ENCODE measurements around the gene LDLR.

The LDLR gene

DNA sequence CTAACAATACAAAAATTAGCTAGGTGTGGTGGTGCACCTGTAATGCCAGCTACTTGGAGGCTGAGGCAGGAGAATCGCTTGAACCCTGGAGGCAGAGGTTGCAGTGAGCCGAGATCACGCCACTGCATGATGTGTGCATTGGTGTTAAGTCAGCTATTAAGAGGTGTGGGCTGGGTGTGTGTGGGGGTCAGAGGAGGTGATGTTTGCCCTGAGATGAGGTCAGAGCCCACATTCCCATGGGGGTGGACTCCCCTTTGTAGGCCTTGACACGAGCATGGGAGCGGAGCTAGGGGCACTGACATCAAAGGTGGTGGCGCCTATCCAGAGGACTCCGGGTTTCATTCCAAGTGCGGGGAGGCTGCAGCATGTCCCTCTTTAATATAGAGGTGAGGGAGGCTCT is 34.6 kb upstream of the LDLR start:
- peaks cover 77% of the 10 kb centered on the region for H3K36me3 ChIP-seq (ENCODE audit: control insufficient read depth, insufficient read depth, low read length)
- H3K9ac ChIP-seq (ENCODE audit: low read length) = no peak overlapping the region
- no peak overlapping the region for H3K27ac ChIP-seq (ENCODE audit: low read depth, low read length)

DNA sequence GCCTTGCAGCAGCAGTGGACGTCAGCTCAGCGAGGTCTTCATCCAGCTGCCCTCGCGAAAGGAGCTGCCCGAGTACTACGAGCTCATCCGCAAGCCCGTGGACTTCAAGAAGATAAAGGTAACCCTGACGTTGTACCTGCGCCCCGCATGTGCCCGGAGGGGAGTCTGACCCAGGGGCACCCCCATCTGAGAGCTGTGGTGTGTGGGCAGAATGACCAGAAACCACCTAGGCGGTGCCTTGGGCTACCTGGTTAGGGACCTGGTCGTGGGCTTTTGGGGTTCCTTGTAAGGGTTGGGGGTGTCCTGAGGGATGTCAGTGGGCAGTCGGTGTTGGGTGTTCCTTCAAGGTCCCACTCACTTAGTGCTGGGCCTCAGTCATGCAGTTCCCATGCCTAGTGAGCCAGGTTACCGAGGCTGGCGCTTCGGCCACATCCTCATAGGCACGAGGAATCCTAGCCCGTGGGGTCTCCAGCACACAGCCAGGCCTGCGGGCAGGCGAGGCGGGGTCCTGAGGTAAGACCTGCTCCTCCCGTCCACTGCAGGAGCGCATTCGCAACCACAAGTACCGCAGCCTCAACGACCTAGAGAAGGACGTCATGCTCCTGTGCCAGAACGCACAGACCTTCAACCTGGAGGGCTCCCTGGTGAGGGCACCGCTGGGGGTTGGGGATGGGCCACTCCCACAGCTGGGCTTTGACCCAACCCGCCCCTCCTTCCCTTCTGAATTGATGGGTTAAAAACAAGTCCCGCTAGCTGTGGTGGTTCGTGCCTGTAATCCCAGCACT is 30.8 kb upstream of the LDLR start:
- Histone ChIP-seq H3K9ac (ENCODE audit: low read length) (no peak overlapping the region), H3K9me3 (ENCODE audit: control insufficient read depth, insufficient read depth, low read depth, low read length) (no peaks in the 10 kb centered on the region), H3K4me3 (ENCODE audit: low read depth, low read length) (no peak overlapping the region), H3K27me3 (ENCODE audit: control insufficient read depth, insufficient read depth, low read length) (no peaks in the 10 kb centered on the region), H3K4me1 (ENCODE audit: control insufficient read depth, insufficient read depth, low read length) (no peaks in the 10 kb centered on the region), H3K36me3 (ENCODE audit: control insufficient read depth, insufficient read depth, low read length) (peaks cover 79% of the 10 kb centered on the region), H3K27ac (ENCODE audit: low read depth, low read length) (no peak overlapping the region)

More for the DNA sequence above, 34.6 kb upstream of the LDLR start:
- no peaks in the 10 kb centered on the region for H3K27me3 ChIP-seq (ENCODE audit: control insufficient read depth, insufficient read depth, low read length)
- H3K4me3 ChIP-seq (ENCODE audit: low read depth, low read length) = no peak overlapping the region
- no peaks in the 10 kb centered on the region for H3K4me1 ChIP-seq (ENCODE audit: control insufficient read depth, insufficient read depth, low read length)
- no peaks in the 10 kb centered on the region for H3K9me3 ChIP-seq (ENCODE audit: control insufficient read depth, insufficient read depth, low read depth, low read length)

DNA sequence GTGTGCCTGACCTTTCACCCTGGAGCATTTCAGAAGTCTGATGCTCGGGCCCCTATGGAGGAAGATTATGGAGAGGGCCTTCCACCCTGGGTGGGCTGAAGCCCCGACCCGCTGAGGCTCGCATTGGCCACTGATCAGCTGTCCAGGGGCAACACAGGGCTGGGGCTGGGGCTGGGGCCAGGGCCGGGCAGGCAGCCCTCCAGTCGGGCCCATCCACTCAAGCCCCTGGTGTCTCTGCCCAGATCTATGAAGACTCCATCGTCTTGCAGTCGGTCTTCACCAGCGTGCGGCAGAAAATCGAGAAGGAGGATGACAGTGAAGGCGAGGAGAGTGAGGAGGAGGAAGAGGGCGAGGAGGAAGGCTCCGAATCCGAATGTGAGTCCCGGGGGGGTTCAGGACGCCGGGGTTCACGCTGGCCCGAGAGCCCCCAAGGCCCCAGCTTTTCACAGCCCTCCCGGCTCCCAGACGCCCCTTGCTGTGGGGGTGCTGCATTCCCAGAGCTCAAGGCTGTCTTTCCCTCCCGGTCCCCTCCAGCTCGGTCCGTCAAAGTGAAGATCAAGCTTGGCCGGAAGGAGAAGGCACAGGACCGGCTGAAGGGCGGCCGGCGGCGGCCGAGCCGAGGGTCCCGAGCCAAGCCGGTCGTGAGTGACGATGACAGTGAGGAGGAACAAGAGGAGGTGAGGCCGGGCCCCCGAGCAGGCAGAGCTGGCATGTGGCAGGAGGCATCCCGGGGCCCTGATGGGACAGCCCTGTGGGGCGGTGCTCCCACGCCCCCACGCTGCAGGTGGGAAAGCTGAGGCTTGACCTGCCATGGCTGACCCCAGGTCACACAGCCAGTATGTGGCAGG is 29.5 kb upstream of the LDLR start:
- no peaks in the 10 kb centered on the region for H3K27me3 ChIP-seq (ENCODE audit: control insufficient read depth, insufficient read depth, low read length)
- no peaks in the 10 kb centered on the region for H3K9me3 ChIP-seq (ENCODE audit: control insufficient read depth, insufficient read depth, low read depth, low read length)
- no peak overlapping the region for H3K9ac ChIP-seq (ENCODE audit: low read length)
- H3K27ac ChIP-seq (ENCODE audit: low read depth, low read length) = no peak overlapping the region
- no peaks in the 10 kb centered on the region for H3K4me1 ChIP-seq (ENCODE audit: control insufficient read depth, insufficient read depth, low read length)
- H3K4me3 ChIP-seq (ENCODE audit: low read depth, low read length) = no peak overlapping the region
- H3K36me3 ChIP-seq (ENCODE audit: control insufficient read depth, insufficient read depth, low read length) = peaks cover 73% of the 10 kb centered on the region

DNA sequence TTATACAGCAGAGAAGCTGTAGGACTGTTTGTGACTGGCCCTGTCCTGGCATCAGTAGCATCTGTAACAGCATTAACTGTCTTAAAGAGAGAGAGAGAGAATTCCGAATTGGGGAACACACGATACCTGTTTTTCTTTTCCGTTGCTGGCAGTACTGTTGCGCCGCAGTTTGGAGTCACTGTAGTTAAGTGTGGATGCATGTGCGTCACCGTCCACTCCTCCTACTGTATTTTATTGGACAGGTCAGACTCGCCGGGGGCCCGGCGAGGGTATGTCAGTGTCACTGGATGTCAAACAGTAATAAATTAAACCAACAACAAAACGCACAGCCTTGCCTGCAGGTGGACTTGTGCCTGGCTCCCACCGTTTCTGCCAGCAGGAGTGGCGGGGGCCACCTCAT is 27.3 kb upstream of the LDLR start:
- no peaks in the 10 kb centered on the region for H3K27me3 ChIP-seq (ENCODE audit: control insufficient read depth, insufficient read depth, low read length)
- no peak overlapping the region for H3K9ac ChIP-seq (ENCODE audit: low read length)
- H3K9me3 ChIP-seq (ENCODE audit: control insufficient read depth, insufficient read depth, low read depth, low read length) = no peaks in the 10 kb centered on the region
- no peak overlapping the region for H3K27ac ChIP-seq (ENCODE audit: low read depth, low read length)
- no peaks in the 10 kb centered on the region for H3K4me1 ChIP-seq (ENCODE audit: control insufficient read depth, insufficient read depth, low read length)
- H3K4me3 ChIP-seq (ENCODE audit: low read depth, low read length) = no peak overlapping the region
- H3K36me3 ChIP-seq (ENCODE audit: control insufficient read depth, insufficient read depth, low read length) = peaks cover 67% of the 10 kb centered on the region

DNA sequence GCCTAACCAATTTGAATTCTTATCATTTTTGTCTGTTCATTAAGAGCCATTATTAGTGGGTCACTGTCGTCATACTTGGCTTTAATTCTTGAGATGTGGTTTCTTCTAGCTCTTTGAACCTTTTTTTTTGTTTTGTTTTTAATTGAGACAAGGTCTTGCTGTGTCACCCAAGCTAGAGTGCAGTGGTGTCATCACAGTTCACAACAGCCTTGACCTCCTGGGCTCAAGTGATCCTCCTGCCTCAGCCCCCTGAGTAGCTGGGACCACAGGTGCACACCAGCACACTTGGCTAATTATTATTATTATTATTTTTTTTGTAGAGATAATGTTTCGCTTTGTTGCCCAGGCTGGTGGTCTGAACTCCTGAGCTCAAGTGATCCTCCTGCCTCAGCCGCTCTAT is 25.8 kb upstream of the LDLR start:
- H3K27ac ChIP-seq (ENCODE audit: low read depth, low read length) = no peak overlapping the region
- no peak overlapping the region for H3K9ac ChIP-seq (ENCODE audit: low read length)
- H3K4me1 ChIP-seq (ENCODE audit: control insufficient read depth, insufficient read depth, low read length) = no peaks in the 10 kb centered on the region
- H3K27me3 ChIP-seq (ENCODE audit: control insufficient read depth, insufficient read depth, low read length) = no peaks in the 10 kb centered on the region
- peaks cover 65% of the 10 kb centered on the region for H3K36me3 ChIP-seq (ENCODE audit: control insufficient read depth, insufficient read depth, low read length)
- no peak overlapping the region for H3K4me3 ChIP-seq (ENCODE audit: low read depth, low read length)
- H3K9me3 ChIP-seq (ENCODE audit: control insufficient read depth, insufficient read depth, low read depth, low read length) = peaks cover 6% of the 10 kb centered on the region; the same call in 1 of the 2 replicates

DNA sequence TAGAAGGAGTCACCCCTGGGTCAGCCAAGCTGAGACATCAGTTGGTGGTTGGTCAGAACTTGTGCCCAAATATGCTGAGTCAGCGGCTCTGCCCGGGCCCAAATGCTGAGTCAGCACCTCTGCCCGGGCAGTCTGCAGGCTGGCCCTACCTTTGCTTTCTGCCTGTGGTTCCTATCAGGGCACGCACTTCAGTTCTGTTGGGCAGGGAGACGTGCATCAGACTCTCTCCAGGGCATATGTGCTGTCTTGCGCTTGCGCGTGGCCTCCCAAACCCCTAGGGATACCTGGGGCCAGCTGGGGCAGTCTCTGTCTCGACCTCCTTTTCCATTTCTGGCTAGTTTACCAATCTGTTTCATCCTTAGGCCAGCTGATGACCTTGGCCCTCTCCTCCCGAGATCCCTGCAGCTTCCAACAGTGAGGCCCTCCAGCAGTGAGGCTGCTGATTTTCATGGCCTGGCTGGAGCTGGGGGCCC is 24.4 kb upstream of the LDLR start:
- no peak overlapping the region for H3K9ac ChIP-seq (ENCODE audit: low read length)
- H3K36me3 ChIP-seq (ENCODE audit: control insufficient read depth, insufficient read depth, low read length) = peaks cover 52% of the 10 kb centered on the region
- H3K9me3 ChIP-seq (ENCODE audit: control insufficient read depth, insufficient read depth, low read depth, low read length) = peaks cover 6% of the 10 kb centered on the region; the same call in 1 of the 2 replicates
- H3K4me3 ChIP-seq (ENCODE audit: low read depth, low read length) = no peak overlapping the region
- no peak overlapping the region for H3K27ac ChIP-seq (ENCODE audit: low read depth, low read length)
- H3K4me1 ChIP-seq (ENCODE audit: control insufficient read depth, insufficient read depth, low read length) = no peaks in the 10 kb centered on the region
- H3K27me3 ChIP-seq (ENCODE audit: control insufficient read depth, insufficient read depth, low read length) = no peaks in the 10 kb centered on the region

DNA sequence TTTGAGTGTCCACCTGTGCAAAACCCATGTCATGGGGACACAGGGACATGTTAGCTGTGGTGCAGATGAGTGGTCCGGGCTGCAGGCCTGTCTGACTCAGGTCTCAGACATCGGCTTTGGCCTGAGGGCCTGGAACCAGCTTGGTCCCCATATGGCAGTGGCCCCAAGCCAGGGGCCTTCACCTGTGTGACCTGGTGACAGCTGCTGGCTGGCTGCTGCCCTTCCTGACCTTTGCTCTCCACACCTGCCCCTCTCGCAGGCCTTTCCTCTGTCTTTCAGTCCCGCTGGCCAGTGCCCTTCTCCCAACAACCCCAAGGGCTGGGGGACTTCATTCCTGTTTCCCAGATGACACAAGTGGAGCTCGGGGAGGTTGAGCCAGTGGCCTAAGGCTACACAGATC is 22.9 kb upstream of the LDLR start:
- no peaks in the 10 kb centered on the region for H3K4me1 ChIP-seq (ENCODE audit: control insufficient read depth, insufficient read depth, low read length)
- H3K9me3 ChIP-seq (ENCODE audit: control insufficient read depth, insufficient read depth, low read depth, low read length) = peaks cover 6% of the 10 kb centered on the region; the same call in 1 of the 2 replicates
- peaks cover 39% of the 10 kb centered on the region for H3K36me3 ChIP-seq (ENCODE audit: control insufficient read depth, insufficient read depth, low read length)

DNA sequence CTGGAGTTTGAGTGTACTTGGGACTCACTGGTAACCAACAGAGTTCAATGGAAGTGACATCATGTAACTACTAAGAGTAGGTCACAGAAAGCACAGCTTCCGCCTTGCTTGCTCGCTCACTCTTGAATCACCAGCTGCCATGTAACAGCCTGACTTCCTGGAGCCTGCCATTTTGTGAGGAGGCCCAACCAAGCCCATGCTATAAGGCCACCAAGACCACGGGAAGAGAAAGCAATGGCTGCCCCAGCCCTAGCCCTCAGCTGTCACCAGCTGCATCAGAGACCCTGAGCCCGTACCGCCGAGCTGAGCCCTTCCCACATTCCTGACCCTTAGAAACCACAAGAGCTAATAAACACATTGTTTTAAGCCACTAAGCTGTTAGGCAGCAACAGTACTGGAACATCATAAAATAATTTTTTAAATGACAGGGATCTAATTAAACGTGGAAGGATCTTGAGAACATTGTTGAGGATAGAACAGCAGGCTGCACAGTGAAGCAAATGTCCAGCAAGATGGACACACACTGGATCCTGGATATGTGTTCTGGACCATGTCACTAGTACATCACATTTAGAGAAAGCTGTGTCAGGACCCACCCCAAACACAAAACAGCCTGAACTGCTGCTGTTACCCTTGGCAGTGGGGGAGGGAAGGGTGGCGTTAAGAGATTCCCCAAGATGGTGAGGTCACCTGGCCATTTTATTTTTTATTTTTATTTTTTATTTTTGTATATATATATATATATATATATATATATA is 21.7 kb upstream of the LDLR start:
- Histone ChIP-seq H3K36me3 (ENCODE audit: control insufficient read depth, insufficient read depth, low read length) (peaks cover 27% of the 10 kb centered on the region), H3K27ac (ENCODE audit: low read depth, low read length) (no peak overlapping the region), H3K9ac (ENCODE audit: low read length) (no peak overlapping the region), H3K4me1 (ENCODE audit: control insufficient read depth, insufficient read depth, low read length) (no peaks in the 10 kb centered on the region), H3K4me3 (ENCODE audit: low read depth, low read length) (no peak overlapping the region), H3K9me3 (ENCODE audit: control insufficient read depth, insufficient read depth, low read depth, low read length) (peaks cover 6% of the 10 kb centered on the region; the same call in 1 of the 2 replicates), H3K27me3 (ENCODE audit: control insufficient read depth, insufficient read depth, low read length) (no peaks in the 10 kb centered on the region)

More for the DNA sequence above, 22.9 kb upstream of the LDLR start:
- Histone ChIP-seq H3K27me3 (ENCODE audit: control insufficient read depth, insufficient read depth, low read length) (no peaks in the 10 kb centered on the region), H3K27ac (ENCODE audit: low read depth, low read length) (no peak overlapping the region), H3K4me3 (ENCODE audit: low read depth, low read length) (no peak overlapping the region), H3K9ac (ENCODE audit: low read length) (no peak overlapping the region)

DNA sequence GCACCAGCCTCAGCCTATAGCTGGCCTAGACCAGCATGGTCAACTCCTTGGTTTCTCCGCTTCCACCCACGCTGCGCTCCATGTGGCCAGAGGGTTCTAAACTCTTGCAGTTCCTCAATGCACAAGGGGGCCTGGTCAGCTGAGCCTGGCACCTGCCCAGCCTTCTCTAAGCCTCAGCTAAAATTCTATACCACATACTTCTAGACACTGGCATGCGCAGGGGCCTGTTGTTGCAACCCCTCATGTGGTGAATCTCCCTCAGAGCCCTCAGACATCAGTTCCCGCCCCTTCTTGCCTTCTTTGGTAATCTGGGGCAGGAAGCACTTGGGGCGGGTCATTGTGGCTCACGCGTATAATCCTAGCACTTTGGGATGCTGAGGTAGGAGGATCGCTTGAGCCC is 19.7 kb upstream of the LDLR start:
- Histone ChIP-seq H3K9me3 (ENCODE audit: control insufficient read depth, insufficient read depth, low read depth, low read length) (peaks cover 6% of the 10 kb centered on the region; the same call in 1 of the 2 replicates), H3K36me3 (ENCODE audit: control insufficient read depth, insufficient read depth, low read length) (peaks cover 21% of the 10 kb centered on the region; the same call in 1 of the 2 replicates), H3K27me3 (ENCODE audit: control insufficient read depth, insufficient read depth, low read length) (no peaks in the 10 kb centered on the region), H3K9ac (ENCODE audit: low read length) (no peak overlapping the region), H3K4me3 (ENCODE audit: low read depth, low read length) (no peak overlapping the region), H3K4me1 (ENCODE audit: control insufficient read depth, insufficient read depth, low read length) (no peaks in the 10 kb centered on the region), H3K27ac (ENCODE audit: low read depth, low read length) (no peak overlapping the region)

DNA sequence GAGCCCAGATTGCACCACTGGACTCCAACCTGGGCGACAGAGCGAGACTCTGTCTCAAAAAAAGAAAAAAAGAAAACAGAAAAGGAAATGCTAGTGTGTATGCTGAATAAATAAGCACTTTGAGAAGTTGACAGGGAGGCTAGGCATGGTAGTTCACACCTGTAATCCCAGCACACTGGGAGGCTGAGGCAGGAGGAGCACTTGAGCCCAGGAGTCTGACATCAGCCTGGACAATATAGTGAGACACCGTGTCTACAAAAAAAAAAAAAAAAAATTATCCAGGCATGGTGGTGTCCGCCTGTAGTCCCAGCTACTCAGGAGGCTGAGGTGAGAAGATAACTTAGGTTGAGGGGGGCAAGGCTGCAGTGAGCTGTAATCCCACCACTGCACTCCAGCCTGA is 19.1 kb upstream of the LDLR start:
- Histone ChIP-seq H3K27ac (ENCODE audit: low read depth, low read length) (no peak overlapping the region), H3K9ac (ENCODE audit: low read length) (no peak overlapping the region), H3K9me3 (ENCODE audit: control insufficient read depth, insufficient read depth, low read depth, low read length) (peaks cover 6% of the 10 kb centered on the region; the same call in 1 of the 2 replicates), H3K36me3 (ENCODE audit: control insufficient read depth, insufficient read depth, low read length) (peaks cover 16% of the 10 kb centered on the region; the same call in 1 of the 2 replicates), H3K27me3 (ENCODE audit: control insufficient read depth, insufficient read depth, low read length) (no peaks in the 10 kb centered on the region), H3K4me3 (ENCODE audit: low read depth, low read length) (no peak overlapping the region), H3K4me1 (ENCODE audit: control insufficient read depth, insufficient read depth, low read length) (no peaks in the 10 kb centered on the region)

Measured in HUES6 (cell line).